Tibial nerve (tissue), 4 donors: ENCODE measurements around the gene ZBTB34. TPM values are rescaled to one million over a fixed set of nuclear protein-coding genes. Genes with fewer than 3 reads are reported as not detected.
"Not testable (repeated sequence)": the region's sequence is repeated elsewhere in the genome, so short reads cannot be mapped to it uniquely, and the experiment has no call there.

Experiments
- DNase-seq, 2 donors: peaks; one replicate each; pipeline ENCODE4 v3.0.0-alpha.2; 2019; ENCODE audit warnings: low spot score in 2 of 2
- H3K27ac ChIP-seq, 4 donors: fragments of 200-600 bp; sonication (generic) in 3 of 4; one replicate each; pipeline ENCODE4 v1.5.1; 2017 to 2019; ENCODE audit warnings: mild to moderate bottlenecking in 1 of 4
- H3K27me3 ChIP-seq, 2 donors: fragments of 200-600 bp; sonication (generic) in 1 of 2; one replicate each; pipeline versions ENCODE4 v1.5.1 to v1.6.0; 2017 to 2019
- H3K36me3 ChIP-seq, 3 donors: fragments of 200-600 bp; sonication (generic); one replicate each; pipeline ENCODE4 v1.5.1; 2018 to 2019
- H3K4me1 ChIP-seq, 4 donors: fragments of 200-600 bp; sonication (generic) in 3 of 4; one replicate each; pipeline ENCODE4 v1.5.1; 2017 to 2019
- H3K4me3 ChIP-seq, 4 donors: fragments of 200-600 bp; sonication (generic) in 3 of 4; one replicate each; pipeline ENCODE4 v1.5.1; 2017 to 2019; ENCODE audit warnings: mild to moderate bottlenecking in 1 of 4, moderate library complexity in 1 of 4
- H3K9me3 ChIP-seq, 4 donors: fragments of 200-600 bp; sonication (generic) in 3 of 4; one replicate each; pipeline ENCODE4 v1.5.1; 2017 to 2019
- EP300 ChIP-seq, 2 donors: sonication (generic); formaldehyde crosslinking; IDR thresholded peaks; one replicate each; pipeline ENCODE4 v1.6.1; 2017; ENCODE audit warnings: antibody characterized with exemption in 2 of 2, mild to moderate bottlenecking in 1 of 2
- POLR2A ChIP-seq, 2 donors: fragments of 450-650 bp; IDR thresholded peaks; one replicate each; pipeline ENCODE4 v1.6.1; 2017; ENCODE audit warnings: antibody characterized with exemption in 2 of 2, mild to moderate bottlenecking in 2 of 2, moderate library complexity in 2 of 2
- WGBS, 2 donors: methylation state at CpG; one replicate each; pipeline ENCODE4 v1.1.5; 2018; 5-methylcytosine and 5-hydroxymethylcytosine counted together
- total RNA-seq, 4 donors: library from RNA; depleted of rRNA; stranded (reverse); fragments of >200 nt; gene quantifications; one replicate each; pipeline ENCODE4 v1.1.0, GENCODE V29; 2016
- TF ChIP-seq, protein P1 (sequence below), 5 experiments: fragments of 200-600 bp in 3 of 5; fragments of 450-650 bp in 2 of 5; sonication (generic) in 3 of 5; IDR thresholded peaks; one replicate each; pipeline ENCODE4 v1.5.1; 2016 to 2019; ENCODE audit warnings: antibody characterized with exemption in 5 of 5, mild to moderate bottlenecking in 3 of 5, moderate library complexity in 2 of 5

ZBTB34 gene, protein sequence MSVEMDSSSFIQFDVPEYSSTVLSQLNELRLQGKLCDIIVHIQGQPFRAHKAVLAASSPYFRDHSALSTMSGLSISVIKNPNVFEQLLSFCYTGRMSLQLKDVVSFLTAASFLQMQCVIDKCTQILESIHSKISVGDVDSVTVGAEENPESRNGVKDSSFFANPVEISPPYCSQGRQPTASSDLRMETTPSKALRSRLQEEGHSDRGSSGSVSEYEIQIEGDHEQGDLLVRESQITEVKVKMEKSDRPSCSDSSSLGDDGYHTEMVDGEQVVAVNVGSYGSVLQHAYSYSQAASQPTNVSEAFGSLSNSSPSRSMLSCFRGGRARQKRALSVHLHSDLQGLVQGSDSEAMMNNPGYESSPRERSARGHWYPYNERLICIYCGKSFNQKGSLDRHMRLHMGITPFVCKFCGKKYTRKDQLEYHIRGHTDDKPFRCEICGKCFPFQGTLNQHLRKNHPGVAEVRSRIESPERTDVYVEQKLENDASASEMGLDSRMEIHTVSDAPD
- total RNA-seq = 10 to 100 TPM; 10.8 to 14.0 (median 11.7) TPM

DNA sequence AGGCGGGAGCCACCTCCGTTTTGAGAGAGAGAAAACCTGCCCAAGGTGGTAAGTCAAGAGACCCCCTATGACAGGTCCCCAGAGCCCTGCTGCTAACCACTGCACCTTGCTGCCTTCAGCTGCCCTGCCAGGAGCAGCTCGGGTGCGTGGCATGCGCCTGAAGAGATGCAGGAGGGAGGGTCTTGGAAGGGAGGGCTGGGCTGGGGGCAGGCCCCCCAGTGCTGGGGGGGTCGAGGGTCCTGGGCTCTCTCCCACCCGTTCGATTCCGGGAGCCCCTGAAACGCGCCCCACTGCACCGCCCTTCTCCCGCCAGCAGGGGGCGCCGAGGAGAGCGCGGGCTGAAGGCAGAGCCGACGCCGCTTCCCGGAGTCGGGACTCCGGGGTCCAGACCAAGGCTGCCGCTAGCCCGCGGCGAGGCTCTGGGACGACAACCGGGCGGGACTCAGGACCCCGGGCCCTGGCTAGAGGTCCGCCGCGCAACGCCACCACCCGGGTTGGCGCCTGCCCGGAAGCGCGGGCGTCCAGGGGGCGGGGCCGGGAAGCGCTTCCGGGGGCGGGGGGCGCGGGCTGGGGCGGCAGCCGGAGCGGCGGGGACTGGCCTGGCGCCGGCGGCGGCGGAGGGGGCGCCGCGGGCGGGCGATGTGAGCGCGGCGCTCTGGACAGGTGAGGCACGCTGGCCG is at the start of gene ZBTB34:
Gene ZBTB34 (plus strand): TSS at position 563 of the 680 bp plus-strand sequence. CDS start 18,761 bp downstream, outside the sequence.
- WGBS, 2 donors = 0 to 1% methylated on average over 8 to 61 of the region's 67 CpGs
- TF ChIP-seq, protein P1, sequence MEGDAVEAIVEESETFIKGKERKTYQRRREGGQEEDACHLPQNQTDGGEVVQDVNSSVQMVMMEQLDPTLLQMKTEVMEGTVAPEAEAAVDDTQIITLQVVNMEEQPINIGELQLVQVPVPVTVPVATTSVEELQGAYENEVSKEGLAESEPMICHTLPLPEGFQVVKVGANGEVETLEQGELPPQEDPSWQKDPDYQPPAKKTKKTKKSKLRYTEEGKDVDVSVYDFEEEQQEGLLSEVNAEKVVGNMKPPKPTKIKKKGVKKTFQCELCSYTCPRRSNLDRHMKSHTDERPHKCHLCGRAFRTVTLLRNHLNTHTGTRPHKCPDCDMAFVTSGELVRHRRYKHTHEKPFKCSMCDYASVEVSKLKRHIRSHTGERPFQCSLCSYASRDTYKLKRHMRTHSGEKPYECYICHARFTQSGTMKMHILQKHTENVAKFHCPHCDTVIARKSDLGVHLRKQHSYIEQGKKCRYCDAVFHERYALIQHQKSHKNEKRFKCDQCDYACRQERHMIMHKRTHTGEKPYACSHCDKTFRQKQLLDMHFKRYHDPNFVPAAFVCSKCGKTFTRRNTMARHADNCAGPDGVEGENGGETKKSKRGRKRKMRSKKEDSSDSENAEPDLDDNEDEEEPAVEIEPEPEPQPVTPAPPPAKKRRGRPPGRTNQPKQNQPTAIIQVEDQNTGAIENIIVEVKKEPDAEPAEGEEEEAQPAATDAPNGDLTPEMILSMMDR (IDR thresholded peaks at IDR 0.05) = peak; percentile 99 to 100 (median 100)
- TF ChIP-seq EP300 (IDR thresholded peaks at IDR 0.05) = peak in 1 of 2 donors; percentile 62
- no peak for TF ChIP-seq POLR2A (IDR thresholded peaks at IDR 0.05)
- Histone ChIP-seq H3K9me3 (no peaks in the 10 kb centered on the region), H3K27me3 (peaks cover 0 to 5% of the 10 kb centered on the region in 2 donors), H3K27ac (peak within 1 kb of the TSS; percentile 78 to 97 (median 95)), H3K4me1 (peaks cover 0 to 48% (median 13%) of the 10 kb centered on the region in 4 donors), H3K4me3 (peak within 1 kb of the TSS; percentile 63 to 93 (median 88)), H3K36me3 (peaks cover 0 to 12% (median 0%) of the 10 kb centered on the region in 3 donors)
- peak; percentile 31 to 35 for DNase-seq

- Histone ChIP-seq H3K36me3 (peaks cover 0 to 91% (median 0%) of the 10 kb centered on the region in 3 donors), H3K27ac (no peak overlapping the region), H3K27me3 (no peaks in the 10 kb centered on the region), H3K9me3 (peaks cover 0 to 20% (median 0%) of the 10 kb centered on the region in 4 donors), H3K4me1 (peaks cover 0 to 13% (median 0%) of the 10 kb centered on the region in 4 donors), H3K4me3 (no peak overlapping the region)
- 95% methylated on average over 11 of the region's 11 CpGs for WGBS, 2 donors
- TF ChIP-seq, protein P1 (IDR thresholded peaks at IDR 0.05) = no peak
- TF ChIP-seq POLR2A (IDR thresholded peaks at IDR 0.05) = no peak
- no peak for DNase-seq
Observed at GRCh38 chr9:126813072-126813471, 47.4 kb upstream of the ZBTB34 start.

DNA sequence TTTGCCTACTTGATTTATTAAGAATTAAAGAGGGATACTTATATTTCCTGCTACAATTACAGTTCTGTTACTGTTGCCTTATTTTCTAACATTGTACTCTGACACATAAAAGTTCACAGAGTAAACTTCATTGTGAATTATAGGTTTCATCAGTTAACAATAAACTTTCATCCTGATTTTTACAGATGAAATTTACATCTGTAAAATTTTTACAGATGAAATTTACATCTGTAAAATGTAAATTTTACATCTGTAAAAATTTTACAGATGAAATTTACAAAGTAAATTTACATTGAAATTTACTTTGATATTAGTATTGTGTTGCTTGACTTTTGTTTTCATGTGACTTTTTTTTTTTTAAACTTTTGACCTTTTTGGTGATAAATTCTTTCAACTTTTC is 46.3 kb upstream of the ZBTB34 start:
- DNase-seq = no peak
- Histone ChIP-seq H3K4me1 (peaks cover 0 to 4% (median 0%) of the 10 kb centered on the region in 4 donors), H3K27me3 (no peaks in the 10 kb centered on the region), H3K27ac (no peak overlapping the region), H3K9me3 (peaks cover 0 to 30% (median 4%) of the 10 kb centered on the region in 4 donors), H3K36me3 (peaks cover 0 to 99% (median 5%) of the 10 kb centered on the region in 3 donors), H3K4me3 (no peak overlapping the region)
- TF ChIP-seq POLR2A (IDR thresholded peaks at IDR 0.05) (no peak), EP300 (IDR thresholded peaks at IDR 0.05) (no peak)
- TF ChIP-seq, protein P1 (IDR thresholded peaks at IDR 0.05) = no peak

DNA sequence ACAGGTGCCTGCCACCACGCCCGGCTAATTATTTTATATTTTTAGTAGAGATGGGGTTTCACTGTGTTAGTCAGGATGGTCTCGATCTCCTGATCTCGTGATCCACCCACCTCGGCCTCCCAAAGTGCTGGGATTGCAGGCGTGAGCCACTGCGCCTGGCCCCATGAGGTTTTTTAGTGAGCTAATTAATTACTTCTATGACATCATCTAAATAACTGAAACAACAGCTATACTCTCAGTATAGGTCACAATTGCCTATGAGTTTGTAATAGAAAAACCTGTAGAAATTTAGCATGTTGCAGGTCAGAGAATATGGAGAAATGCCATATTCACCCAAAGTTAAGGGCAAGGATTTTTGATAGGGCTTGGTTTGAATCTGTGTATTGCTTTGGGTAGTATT is 42.8 kb upstream of the ZBTB34 start:
- peaks cover 0 to 86% (median 11%) of the 10 kb centered on the region in 3 donors for H3K36me3 ChIP-seq
- H3K27ac ChIP-seq, H3K4me1 ChIP-seq, H3K27me3 ChIP-seq, DNase-seq, H3K4me3 ChIP-seq: not testable (repeated sequence)
- 98 to 100% methylated on average over 7 of the region's 7 CpGs for WGBS, 2 donors
- peaks cover 0 to 42% (median 7%) of the 10 kb centered on the region in 4 donors for H3K9me3 ChIP-seq

GRCh38 chr9:126818482-126818881 is 42.0 kb upstream of the ZBTB34 start:
- Histone ChIP-seq H3K4me1 (no peaks in the 10 kb centered on the region), H3K9me3 (peaks cover 0 to 42% (median 7%) of the 10 kb centered on the region in 4 donors), H3K36me3 (peaks cover 0 to 86% (median 11%) of the 10 kb centered on the region in 3 donors), H3K27me3 (no peaks in the 10 kb centered on the region), H3K4me3 (no peak overlapping the region), H3K27ac (no peak overlapping the region)
- 94% methylated on average over 5 of the region's 5 CpGs for WGBS, 2 donors
- no peak for DNase-seq
- no peak for TF ChIP-seq EP300 (IDR thresholded peaks at IDR 0.05)
- TF ChIP-seq, protein P1 (IDR thresholded peaks at IDR 0.05) = no peak
- no peak for TF ChIP-seq POLR2A (IDR thresholded peaks at IDR 0.05)
